Neuronal stem cell (in vitro differentiated cells): ENCODE measurements around the gene ELF4.

Experiments used
- DNase-seq: peaks from one replicate; pipeline ENCODE4 v3.0.0-alpha.2; 2013; ENCODE audit warnings: low spot score
- H2AFZ ChIP-seq: one replicate; pipeline ENCODE4 v1.6.1; 2013; ENCODE audit warnings: mild to moderate bottlenecking, low read length, inconsistent platforms
- H2AK5ac ChIP-seq: 2 replicates; pipeline ENCODE4 v1.6.1; 2013; ENCODE audit warnings: low read depth, mild to moderate bottlenecking, inconsistent platforms, low read length, moderate library complexity, mixed read lengths
- H2BK120ac ChIP-seq: 2 replicates; pipeline ENCODE4 v1.6.1; 2013; ENCODE audit warnings: low read depth, mild to moderate bottlenecking, inconsistent platforms, low read length, moderate library complexity, mixed read lengths
- H2BK12ac ChIP-seq: one replicate; pipeline ENCODE4 v1.6.1; 2013; ENCODE audit warnings: low read length, inconsistent platforms
- H2BK15ac ChIP-seq: 2 replicates; pipeline ENCODE4 v1.6.1; 2013; ENCODE audit warnings: mild to moderate bottlenecking, low read length, inconsistent platforms, mixed read lengths
- H2BK5ac ChIP-seq: one replicate; pipeline ENCODE4 v1.6.1; 2013; ENCODE audit warnings: inconsistent platforms, mild to moderate bottlenecking, low read length, moderate library complexity
- H3K14ac ChIP-seq: one replicate; pipeline ENCODE4 v1.6.1; 2013; ENCODE audit warnings: low read length, inconsistent platforms
- H3K18ac ChIP-seq: 2 replicates; pipeline ENCODE4 v1.6.1; 2013; ENCODE audit warnings: low read length, inconsistent platforms
- H3K23ac ChIP-seq: 2 replicates; pipeline ENCODE4 v1.6.1; 2013; ENCODE audit warnings: low read depth, mild to moderate bottlenecking, mixed read lengths, low read length, inconsistent platforms; ENCODE audit not compliant: poor library complexity
- H3K27ac ChIP-seq: replicated peaks from 3 replicates; pipeline ENCODE4 v1.5.1; 2013; ENCODE audit warnings: low read length, inconsistent platforms
- H3K27me3 ChIP-seq, 3 experiments: 2 replicates each; pipeline ENCODE4 v1.6.1; 2013; ENCODE audit warnings: low read length in 3 of 3, mild to moderate bottlenecking in 2 of 3, inconsistent platforms in 1 of 3, low read depth in 1 of 3, mixed read lengths in 1 of 3, moderate library complexity in 1 of 3; ENCODE audit not compliant: control insufficient read depth in 3 of 3, insufficient read depth in 3 of 3
- H3K36me3 ChIP-seq, 2 donors: replicated peaks in 1 of 2; 2 replicates each; pipeline ENCODE4 v1.6.1; 2013; ENCODE audit warnings: low read length in 2 of 2; ENCODE audit not compliant: control insufficient read depth in 2 of 2, insufficient read depth in 2 of 2
- H3K4ac ChIP-seq: 2 replicates; pipeline ENCODE4 v1.6.1; 2013; ENCODE audit warnings: inconsistent platforms, mild to moderate bottlenecking, low read length, moderate library complexity
- H3K4me1 ChIP-seq, 2 donors: 1 replicate in 1 of 2; 2 replicates in 1 of 2; pipeline ENCODE4 v1.6.1; 2013; ENCODE audit warnings: low read length in 2 of 2, low read depth in 1 of 2; ENCODE audit not compliant: control insufficient read depth in 2 of 2, insufficient read depth in 1 of 2
- H3K4me2 ChIP-seq: one replicate; pipeline ENCODE4 v1.6.1; 2013; ENCODE audit warnings: mild to moderate bottlenecking, low read length, inconsistent platforms; ENCODE audit not compliant: insufficient read depth, poor library complexity, severe bottlenecking
- H3K4me3 ChIP-seq, 2 donors: 2 replicates each; pipeline ENCODE4 v1.5.1; 2013; ENCODE audit warnings: low read length in 2 of 2, mild to moderate bottlenecking in 2 of 2, inconsistent platforms in 1 of 2, moderate library complexity in 1 of 2
- H3K79me1 ChIP-seq: one replicate; pipeline ENCODE4 v1.6.1; 2013; ENCODE audit warnings: low read depth, mild to moderate bottlenecking, inconsistent platforms, low read length, moderate library complexity
- H3K9ac ChIP-seq: one replicate; pipeline ENCODE4 v1.6.1; 2013; ENCODE audit warnings: mild to moderate bottlenecking, low read depth, low read length, inconsistent platforms; ENCODE audit not compliant: poor library complexity
- H3K9me3 ChIP-seq, 2 donors: replicated peaks in 1 of 2; 2 replicates each; pipeline versions ENCODE3 to v1.6.1; 2013; ENCODE audit warnings: low read length in 2 of 2, mild to moderate bottlenecking in 2 of 2, inconsistent platforms in 1 of 2, low read depth in 1 of 2, mixed read lengths in 1 of 2, moderate library complexity in 1 of 2; ENCODE audit not compliant: control insufficient read depth in 2 of 2, insufficient read depth in 1 of 2
- H4K8ac ChIP-seq: one replicate; pipeline ENCODE4 v1.6.1; 2013; ENCODE audit warnings: low read depth, mild to moderate bottlenecking, inconsistent platforms, low read length, moderate library complexity
- H4K91ac ChIP-seq: one replicate; pipeline ENCODE4 v1.6.1; 2013; ENCODE audit warnings: low read length, low read depth, mild to moderate bottlenecking, inconsistent platforms; ENCODE audit not compliant: poor library complexity
- WGBS, 2 donors: extraction: QIAGEN DNeasy Blood & Tissue Kit; methylation state at CpG; one replicate each; pipeline ENCODE4 v1.1.7; 2013; ENCODE audit warnings: missing lambda C conversion rate in 2 of 2, mixed read lengths in 1 of 2; ENCODE audit not compliant: insufficient read length in 2 of 2, insufficient replicate concordance in 1 of 2; ENCODE audit errors: extremely low coverage in 2 of 2; 5-methylcytosine and 5-hydroxymethylcytosine counted together

The ELF4 gene

DNA sequence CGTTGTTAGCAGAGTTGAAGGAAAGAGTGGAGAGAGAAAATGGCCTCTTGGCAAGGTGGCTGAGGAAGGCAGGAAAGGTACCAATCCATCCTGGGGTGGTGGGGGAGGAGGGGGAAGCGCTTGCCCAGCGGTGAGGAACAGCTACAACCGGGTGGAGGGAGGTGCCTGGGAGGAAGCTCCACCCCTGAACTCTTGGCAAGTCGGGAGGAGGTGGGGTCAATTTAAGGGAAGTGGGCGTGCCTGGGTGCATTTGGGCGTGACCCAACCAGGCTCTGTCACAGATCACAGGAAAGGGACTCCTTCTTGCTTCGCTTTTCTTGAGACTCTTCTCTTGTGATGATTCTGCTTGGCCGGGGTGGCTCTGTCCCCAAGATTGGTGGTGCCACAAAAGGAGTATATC lies 86.2 kb downstream of the ELF4 start:
- H2BK15ac ChIP-seq, result no peak overlapping the region
- no peak overlapping the region for H3K14ac ChIP-seq
- no peak overlapping the region for H2AK5ac ChIP-seq
- no peak overlapping the region for H4K91ac ChIP-seq
- no peak overlapping the region for H3K23ac ChIP-seq
- H3K4me3 ChIP-seq, result no peak overlapping the region
- no CpG with 5 or more reads among the region's 9 CpGs for WGBS, 2 donors
- H3K4me2 ChIP-seq, result no peak overlapping the region
- no peak overlapping the region for H3K4ac ChIP-seq
- H2BK12ac ChIP-seq, result no peak overlapping the region
- no peak overlapping the region for H3K27ac ChIP-seq
- peaks cover 0 to 3% of the 10 kb centered on the region in 2 donors for H3K4me1 ChIP-seq
- no peak overlapping the region for H2BK120ac ChIP-seq
- DNase-seq, result peak; percentile 9
- no peaks in the 10 kb centered on the region for H3K27me3 ChIP-seq
- no peak overlapping the region for H2AFZ ChIP-seq
- no peak overlapping the region for H3K18ac ChIP-seq
- no peak overlapping the region for H2BK5ac ChIP-seq
- peaks cover 35 to 95% of the 10 kb centered on the region in 2 donors for H3K36me3 ChIP-seq
- no peaks in the 10 kb centered on the region for H3K79me1 ChIP-seq
- H3K9me3 ChIP-seq, result no peaks in the 10 kb centered on the region
- no peak overlapping the region for H4K8ac ChIP-seq
- no peak overlapping the region for H3K9ac ChIP-seq

DNA sequence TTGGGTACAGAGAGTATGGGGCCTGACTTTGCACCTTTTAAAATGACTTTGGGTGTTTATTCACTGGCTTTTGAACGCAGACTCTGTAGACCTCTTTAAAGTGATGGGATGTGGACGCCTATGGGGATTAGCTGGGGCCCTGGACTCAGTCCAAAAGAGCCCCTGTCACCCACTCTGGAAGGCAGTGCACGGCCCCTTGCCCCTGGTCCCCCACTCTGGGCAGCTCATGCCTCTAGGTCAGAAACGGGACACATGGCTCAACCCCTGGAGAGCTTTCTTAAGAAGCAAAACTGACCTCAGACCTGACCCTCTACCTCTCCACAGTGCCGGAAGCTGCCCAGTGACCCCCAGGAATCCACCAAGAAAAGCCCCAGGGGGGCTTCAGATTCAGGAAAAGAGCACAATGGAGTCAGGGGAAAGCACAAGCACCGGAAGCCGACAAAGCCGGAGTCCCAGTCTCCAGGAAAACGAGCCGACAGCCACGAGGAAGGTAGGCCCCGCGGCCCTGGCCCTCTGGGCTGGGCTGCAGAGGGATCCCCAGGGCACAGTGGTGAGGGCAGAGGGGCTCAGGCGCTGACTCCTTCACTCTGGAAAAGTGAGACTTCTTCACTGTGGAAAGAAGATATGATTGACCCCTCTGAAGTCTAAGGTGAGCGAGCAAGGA lies 89.5 kb downstream of the ELF4 start:
- Histone ChIP-seq H3K4me1 (peaks cover 0 to 2% of the 10 kb centered on the region in 2 donors), H3K36me3 (peaks cover 29 to 90% of the 10 kb centered on the region in 2 donors), H3K23ac (no peak overlapping the region), H3K9ac (no peak overlapping the region), H3K4me3 (no peak overlapping the region), H2BK15ac (no peak overlapping the region), H3K27me3 (no peaks in the 10 kb centered on the region), H4K8ac (no peak overlapping the region), H2BK5ac (no peak overlapping the region), H3K79me1 (no peaks in the 10 kb centered on the region), H3K4me2 (no peak overlapping the region), H2BK12ac (no peak overlapping the region), H4K91ac (no peak overlapping the region), H2AK5ac (no peak overlapping the region), H3K9me3 (no peaks in the 10 kb centered on the region), H3K18ac (no peak overlapping the region), H3K4ac (no peak overlapping the region), H2AFZ (no peak overlapping the region), H3K27ac (no peak overlapping the region), H2BK120ac (no peak overlapping the region), H3K14ac (no peak overlapping the region)
- WGBS, 2 donors, result no CpG with 5 or more reads among the region's 15 CpGs
- DNase-seq, result no peak

DNA sequence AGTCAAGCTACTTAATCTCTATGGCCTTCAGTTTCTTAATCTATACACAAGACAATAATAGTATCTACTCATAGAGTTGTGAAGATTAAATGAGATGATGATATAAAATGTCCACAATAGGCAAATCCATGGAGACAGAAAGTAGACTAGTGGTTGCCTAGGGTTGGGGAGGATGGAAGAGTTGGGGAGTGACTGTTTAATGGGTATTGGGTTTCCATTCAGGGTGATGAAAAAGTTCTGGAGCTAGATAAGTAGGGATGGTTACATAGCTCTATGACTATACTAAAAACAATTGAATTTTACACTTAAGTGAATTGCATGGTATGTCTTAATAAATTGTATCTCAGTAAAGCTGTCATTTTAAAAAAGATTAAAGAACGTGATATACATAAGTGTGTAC lies 92.2 kb downstream of the ELF4 start:
- Histone ChIP-seq H3K4me1 (no peaks in the 10 kb centered on the region), H3K79me1 (peaks cover 1% of the 10 kb centered on the region), H2BK12ac (no peak overlapping the region), H2BK15ac (no peak overlapping the region), H3K9ac (no peak overlapping the region), H3K14ac (no peak overlapping the region), H3K36me3 (peaks cover 26 to 89% of the 10 kb centered on the region in 2 donors), H3K4me3 (no peak overlapping the region), H3K9me3 (no peaks in the 10 kb centered on the region), H2BK5ac (no peak overlapping the region), H3K4ac (no peak overlapping the region), H2BK120ac (no peak overlapping the region), H2AFZ (no peak overlapping the region), H4K8ac (no peak overlapping the region), H2AK5ac (no peak overlapping the region), H4K91ac (no peak overlapping the region), H3K27ac (no peak overlapping the region), H3K27me3 (no peaks in the 10 kb centered on the region), H3K23ac (no peak overlapping the region), H3K18ac (no peak overlapping the region), H3K4me2 (no peak overlapping the region)
- WGBS, 2 donors, result no CpG with 5 or more reads among the region's 1 CpG
- DNase-seq, result no peak

DNA sequence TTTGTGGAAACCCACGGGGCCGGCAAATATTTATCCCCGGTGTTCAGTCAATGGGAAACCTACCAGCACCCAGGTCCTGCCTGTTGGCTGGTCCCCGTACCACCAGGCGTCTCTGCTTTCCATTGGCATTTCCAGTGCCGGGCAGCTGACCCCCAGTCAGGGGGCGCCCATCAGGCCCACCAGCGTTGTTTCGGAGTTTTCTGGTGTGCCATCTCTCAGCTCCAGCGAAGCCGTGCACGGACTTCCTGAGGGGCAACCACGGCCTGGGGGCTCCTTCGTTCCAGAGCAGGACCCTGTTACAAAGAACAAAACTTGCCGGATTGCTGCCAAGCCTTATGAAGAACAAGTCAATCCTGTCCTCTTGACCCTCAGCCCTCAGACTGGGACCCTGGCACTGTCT lies 95.1 kb downstream of the ELF4 start:
- Histone ChIP-seq H2BK15ac (no peak overlapping the region), H3K4ac (no peak overlapping the region), H2BK5ac (no peak overlapping the region), H3K4me1 (no peaks in the 10 kb centered on the region), H4K91ac (no peak overlapping the region), H3K9me3 (no peaks in the 10 kb centered on the region), H2BK12ac (no peak overlapping the region), H3K4me3 (no peak overlapping the region), H3K79me1 (peaks cover 1% of the 10 kb centered on the region), H3K36me3 (peaks cover 33 to 72% of the 10 kb centered on the region in 2 donors), H2AFZ (no peak overlapping the region), H3K23ac (no peak overlapping the region), H3K27ac (no peak overlapping the region), H2BK120ac (no peak overlapping the region), H2AK5ac (no peak overlapping the region), H3K9ac (no peak overlapping the region), H4K8ac (no peak overlapping the region), H3K27me3 (no peaks in the 10 kb centered on the region), H3K14ac (no peak overlapping the region), H3K4me2 (no peak overlapping the region), H3K18ac (no peak overlapping the region)
- DNase-seq, result no peak
- no CpG with 5 or more reads among the region's 15 CpGs for WGBS, 2 donors
